Measurements from ENCODE around the gene NODAL. TPM values are rescaled to one million over a fixed set of nuclear protein-coding genes. Genes with fewer than 3 reads are reported as not detected.

Gene NODAL
- total RNA-seq, 1 experiment from 2014 or later: not detected

DNA sequence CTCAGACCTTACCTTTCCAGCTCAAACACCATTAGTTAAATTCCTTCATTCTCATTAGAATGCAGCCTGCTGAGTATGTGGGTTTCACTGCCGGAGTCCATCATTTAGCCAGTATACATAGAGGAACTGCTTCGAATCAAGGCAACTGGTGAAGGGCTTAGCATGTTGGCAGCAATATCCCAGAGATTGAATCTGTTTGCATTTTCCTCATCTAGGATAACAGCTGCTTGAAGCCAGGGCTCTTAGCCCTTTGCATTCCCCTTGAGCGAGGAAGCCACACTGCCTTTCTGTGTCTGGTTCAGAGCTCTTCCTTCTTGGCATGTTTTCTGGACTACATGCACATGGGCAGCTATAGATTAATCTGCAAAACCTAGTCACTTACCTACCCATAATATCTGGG lies 14.7 kb downstream of the NODAL start:
- no peaks in the 10 kb centered on the region for H3F3A ChIP-seq (ENCODE audit: low read length, unreplicated experiment)

DNA sequence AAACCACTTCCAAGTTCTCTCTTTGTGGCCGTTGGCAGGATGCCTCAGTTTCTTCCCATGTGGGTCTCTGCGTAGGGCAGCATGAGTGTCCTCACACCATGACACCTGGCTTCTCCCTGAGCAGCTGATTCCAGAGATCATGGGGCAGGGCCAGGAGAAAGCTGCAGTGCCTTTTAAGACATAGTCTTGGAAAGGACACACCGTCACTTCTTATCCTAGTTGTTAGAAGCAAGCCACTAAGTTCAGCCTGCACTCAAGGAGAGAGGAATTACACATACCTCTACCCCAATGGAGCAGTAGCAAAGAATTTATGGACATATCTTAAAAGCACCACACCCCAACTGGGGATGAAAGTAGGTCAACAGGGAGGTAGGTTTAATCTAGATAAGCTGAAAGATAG lies 16.4 kb downstream of the NODAL start:
- ChIA-PET POLR2A (ENCODE audit: unreplicated experiment) (no interaction called here), CTCF (no interaction called here)
- no peak overlapping the region for H3K9ac ChIP-seq (ENCODE audit: low read length)
- H3K79me2 ChIP-seq (ENCODE audit: low read length): no peaks in the 10 kb centered on the region
- peaks cover 79% of the 10 kb centered on the region for H3K36me3 ChIP-seq (ENCODE audit: low read depth, low read length)
- H3K9me2 ChIP-seq (replicated peaks; ENCODE audit: low read length): no peaks in the 10 kb centered on the region
- intact Hi-C loops (cut with micrococcal nuclease): no loop called here
- H3F3A ChIP-seq (ENCODE audit: low read length, unreplicated experiment): no peaks in the 10 kb centered on the region
- no TSS peak for BruUV-seq (replicated peaks)
- ATAC-seq (no peak), DNase-seq (no peak)
- H2AFZ ChIP-seq (ENCODE audit: low read length): no peak overlapping the region
- no peak overlapping the region for H3K4me3 ChIP-seq (ENCODE audit: low read length)
- H3K27me3 ChIP-seq (ENCODE audit: low read length): no peaks in the 10 kb centered on the region
- no peaks in the 10 kb centered on the region for H4K20me1 ChIP-seq (ENCODE audit: low read length)
- no peak overlapping the region for H3K27ac ChIP-seq (ENCODE audit: low read length)
- TF ChIP-seq EZH2 (IDR thresholded peaks at IDR 0.05; ENCODE audit: low read length, unreplicated experiment): no peak
- TF ChIP-seq CTCF (conservative IDR thresholded peaks at IDR 0.05; ENCODE audit: low read depth, low read length): no peak
- TF ChIP-seq EZH2phosphoT487 (IDR thresholded peaks at IDR 0.05; ENCODE audit: borderline replicate concordance, low read length): no peak
- no peaks in the 10 kb centered on the region for H3K4me1 ChIP-seq (ENCODE audit: insufficient read depth, low read length)
- no peak overlapping the region for H3K4me2 ChIP-seq (ENCODE audit: low read length)
- no peaks in the 10 kb centered on the region for H3K9me3 ChIP-seq (ENCODE audit: low read length)

More for the DNA sequence above, 14.7 kb downstream of the NODAL start:
- H3K9ac ChIP-seq (ENCODE audit: low read length): no peak overlapping the region
- no peaks in the 10 kb centered on the region for H3K9me2 ChIP-seq (replicated peaks; ENCODE audit: low read length)
- DNase-seq (no peak), ATAC-seq (no peak)
- TF ChIP-seq CTCF (conservative IDR thresholded peaks at IDR 0.05; ENCODE audit: low read depth, low read length) (no peak), EZH2 (IDR thresholded peaks at IDR 0.05; ENCODE audit: low read length, unreplicated experiment) (no peak), EZH2phosphoT487 (IDR thresholded peaks at IDR 0.05; ENCODE audit: borderline replicate concordance, low read length) (no peak)
- no peaks in the 10 kb centered on the region for H3K27me3 ChIP-seq (ENCODE audit: low read length)
- no peak overlapping the region for H3K4me2 ChIP-seq (ENCODE audit: low read length)
- H3K9me3 ChIP-seq (ENCODE audit: low read length): no peaks in the 10 kb centered on the region
- no peak overlapping the region for H2AFZ ChIP-seq (ENCODE audit: low read length)
- H3K4me1 ChIP-seq (ENCODE audit: insufficient read depth, low read length): no peaks in the 10 kb centered on the region
- H3K4me3 ChIP-seq (ENCODE audit: low read length): no peak overlapping the region
- H3K79me2 ChIP-seq (ENCODE audit: low read length): no peaks in the 10 kb centered on the region
- POLR2A ChIA-PET (ENCODE audit: unreplicated experiment): no interaction called here
- intact Hi-C loops (cut with micrococcal nuclease): no loop called here
- no peak overlapping the region for H3K27ac ChIP-seq (ENCODE audit: low read length)
- no TSS peak for BruUV-seq (replicated peaks)
- H3K36me3 ChIP-seq (ENCODE audit: low read depth, low read length): peaks cover 70% of the 10 kb centered on the region
- no peaks in the 10 kb centered on the region for H4K20me1 ChIP-seq (ENCODE audit: low read length)
- CTCF ChIA-PET: no interaction called here

GRCh38 chr10:70424320-70424719 lies 17.2 kb downstream of the NODAL start:
- intact Hi-C loops (cut with micrococcal nuclease): no loop called here
- Histone ChIP-seq H3F3A (ENCODE audit: low read length, unreplicated experiment) (no peaks in the 10 kb centered on the region), H3K79me2 (ENCODE audit: low read length) (no peaks in the 10 kb centered on the region), H2AFZ (ENCODE audit: low read length) (no peak overlapping the region), H3K4me2 (ENCODE audit: low read length) (no peak overlapping the region), H3K9me2 (replicated peaks; ENCODE audit: low read length) (no peaks in the 10 kb centered on the region), H3K4me1 (ENCODE audit: insufficient read depth, low read length) (no peaks in the 10 kb centered on the region), H3K36me3 (ENCODE audit: low read depth, low read length) (peaks cover 80% of the 10 kb centered on the region), H4K20me1 (ENCODE audit: low read length) (no peaks in the 10 kb centered on the region), H3K9ac (ENCODE audit: low read length) (no peak overlapping the region), H3K27me3 (ENCODE audit: low read length) (no peaks in the 10 kb centered on the region), H3K4me3 (ENCODE audit: low read length) (no peak overlapping the region), H3K9me3 (ENCODE audit: low read length) (no peaks in the 10 kb centered on the region), H3K27ac (ENCODE audit: low read length) (no peak overlapping the region)
- ChIA-PET POLR2A (ENCODE audit: unreplicated experiment) (no interaction called here), CTCF (no interaction called here)
- DNase-seq: no peak
- no TSS peak for BruUV-seq (replicated peaks)
- ATAC-seq: no peak
- TF ChIP-seq EZH2phosphoT487 (IDR thresholded peaks at IDR 0.05; ENCODE audit: borderline replicate concordance, low read length): no peak
- no peak for TF ChIP-seq CTCF (conservative IDR thresholded peaks at IDR 0.05; ENCODE audit: low read depth, low read length)
- no peak for TF ChIP-seq EZH2 (IDR thresholded peaks at IDR 0.05; ENCODE audit: low read length, unreplicated experiment)
